ENCODE measurements around the gene SEC23IP.
"Not testable (repeated sequence)": the region's sequence is repeated elsewhere in the genome, so short reads cannot be mapped to it uniquely, and the experiment has no call there.

SEC23IP gene

DNA sequence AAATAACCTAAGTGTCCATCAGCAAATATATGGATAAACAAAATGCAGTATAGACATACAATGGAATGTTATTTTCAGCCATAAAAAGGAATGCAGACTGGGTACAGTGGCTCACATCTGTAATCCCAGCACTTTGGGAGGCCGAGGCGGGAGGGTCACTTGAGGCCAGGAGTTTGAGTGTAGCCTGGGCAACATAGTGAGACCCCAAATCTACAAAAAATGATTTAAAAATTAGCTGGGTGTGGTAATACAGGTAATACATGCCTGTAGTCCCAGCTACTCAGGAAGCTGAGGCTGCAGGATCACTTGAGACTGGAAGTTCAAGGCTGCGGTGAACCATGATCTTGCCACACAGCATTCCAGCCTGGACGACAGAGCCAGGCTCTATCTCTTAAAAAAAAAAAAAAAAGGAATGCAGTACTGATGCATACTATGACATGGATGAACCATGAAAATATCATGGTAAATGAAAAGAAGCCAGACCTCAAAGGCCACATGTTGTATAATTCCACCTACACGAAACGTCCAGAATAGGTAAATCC lies 26.8 kb upstream of the SEC23IP start:
- Histone ChIP-seq H3K36me3 (replicated peaks) (peaks cover 3% of the 10 kb centered on the region), H3K4me1 (peaks cover 28% of the 10 kb centered on the region), H3K27me3 (ENCODE audit: low read depth) (no peaks in the 10 kb centered on the region), H3K9me3 (0 out of 2 replicates have a peak, but pooled peaks cover 3% of the 10 kb centered on the region), H3K4me3 (no peak overlapping the region)
- DNase-seq (ENCODE audit: low spot score in 2 of 2), result no peak
- in situ Hi-C loops (cut with MboI; ENCODE audit: low sequenced_read_pairs), result no loop called here

- DNase-seq (ENCODE audit: low spot score in 2 of 2), result no peak
- in situ Hi-C loops (cut with MboI; ENCODE audit: low sequenced_read_pairs), result no loop called here
- H3K9me3 ChIP-seq, result 0 out of 2 replicates have a peak, but pooled peaks cover 3% of the 10 kb centered on the region
- H3K4me3 ChIP-seq, result no peak overlapping the region
- H3K36me3 ChIP-seq (replicated peaks), result peaks cover 7% of the 10 kb centered on the region
- no peaks in the 10 kb centered on the region for H3K27me3 ChIP-seq (ENCODE audit: low read depth)
- peaks cover 13% of the 10 kb centered on the region for H3K4me1 ChIP-seq
Observed at GRCh38 chr10:119867317-119867716, 25.2 kb upstream of the SEC23IP start.

DNA sequence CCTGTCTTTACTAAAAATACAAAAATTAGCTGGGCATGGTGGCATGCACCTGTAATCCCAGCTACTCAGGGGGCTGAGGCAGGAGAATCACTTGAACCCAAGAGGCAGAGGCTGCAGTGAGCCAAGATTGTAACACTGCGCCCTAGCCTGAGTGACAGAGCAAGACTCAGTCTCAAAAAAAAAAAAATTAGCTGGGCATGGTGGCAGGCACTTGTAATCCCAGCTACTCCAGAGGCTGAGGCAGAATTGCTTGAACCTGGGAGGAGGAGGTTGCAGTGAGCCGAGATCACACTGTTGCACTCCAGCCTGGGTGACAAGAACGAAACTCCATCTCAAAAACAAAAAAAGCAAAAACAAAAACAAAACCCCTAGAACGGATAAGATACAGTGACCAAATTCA lies 23.1 kb upstream of the SEC23IP start:
- H3K9me3 ChIP-seq; H3K27me3 ChIP-seq (ENCODE audit: low read depth); DNase-seq (ENCODE audit: low spot score in 2 of 2); in situ Hi-C loops (cut with MboI; ENCODE audit: low sequenced_read_pairs); H3K36me3 ChIP-seq (replicated peaks): not testable (repeated sequence)
- H3K4me1 ChIP-seq, result peaks cover 12% of the 10 kb centered on the region
- H3K4me3 ChIP-seq, result peak overlapping the region; percentile 80

DNA sequence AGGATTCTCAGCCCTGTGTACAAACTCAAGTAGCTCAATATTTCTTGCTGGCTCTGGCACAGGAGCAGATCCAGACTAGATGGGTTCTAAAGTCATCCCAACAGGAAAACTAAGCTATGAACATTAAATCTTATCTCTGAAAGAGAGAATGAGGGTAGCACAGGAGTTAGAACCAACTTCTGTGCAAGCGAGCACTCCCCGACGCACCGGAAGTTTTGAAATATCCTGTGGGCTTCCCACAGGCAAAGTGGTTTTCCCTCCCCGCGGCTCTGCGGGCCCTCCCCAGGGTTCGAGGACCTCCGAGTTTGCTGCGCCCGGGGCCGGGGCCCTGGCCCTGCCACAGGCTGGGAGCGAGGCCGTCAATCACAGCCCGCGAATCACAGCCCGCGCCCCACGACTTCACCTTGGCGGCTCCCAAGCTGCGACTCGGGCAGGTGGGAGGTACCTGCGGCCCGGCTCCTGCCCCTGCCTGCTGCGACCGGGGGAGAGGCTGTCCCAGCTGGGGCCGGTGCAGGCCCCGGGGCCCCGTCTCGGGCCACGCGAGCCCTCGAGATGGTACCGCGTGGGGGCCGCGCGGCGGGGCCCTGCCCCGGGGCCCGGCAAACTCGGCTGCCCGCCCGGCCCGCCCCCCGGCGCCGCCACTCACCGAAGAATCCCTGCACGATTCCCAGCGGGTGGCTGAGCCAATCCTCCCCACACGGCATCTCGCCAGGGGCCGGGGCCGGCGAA lies 20.5 kb upstream of the SEC23IP start:
- H3K27me3 ChIP-seq (ENCODE audit: low read depth), result no peaks in the 10 kb centered on the region
- in situ Hi-C loops (cut with MboI; ENCODE audit: low sequenced_read_pairs), result no loop called here
- no peaks in the 10 kb centered on the region for H3K9me3 ChIP-seq
- H3K36me3 ChIP-seq (replicated peaks), result peaks cover 7% of the 10 kb centered on the region
- peak overlapping the region; percentile 80 for H3K4me3 ChIP-seq
- DNase-seq (ENCODE audit: low spot score in 2 of 2), result peak in 1 of 2 experiments; percentile 63
- peaks cover 16% of the 10 kb centered on the region for H3K4me1 ChIP-seq

DNA sequence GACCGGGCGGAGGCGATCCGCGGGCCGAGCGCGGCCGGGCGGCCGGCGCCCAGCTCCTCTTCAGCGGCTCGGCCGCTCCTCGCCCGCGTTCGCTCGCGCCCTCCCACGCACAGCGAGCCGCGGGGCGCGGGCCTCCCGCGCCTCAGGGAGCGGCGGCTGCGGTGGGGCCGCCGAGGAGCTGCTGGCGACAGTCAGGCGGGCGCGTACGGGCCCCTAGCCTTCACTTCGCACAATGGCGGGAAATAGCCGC lies 20.0 kb upstream of the SEC23IP start, which contains the start of gene MCMBP:
TSS of gene MCMBP (minus strand) at position 234 of the 250 bp plus-strand sequence. CDS start 259 bp downstream, outside the sequence.
- Histone ChIP-seq H3K4me3 (peak within 1 kb of the TSS; percentile 80), H3K4me1 (peaks cover 16% of the 10 kb centered on the region), H3K27me3 (ENCODE audit: low read depth) (no peaks in the 10 kb centered on the region), H3K9me3 (no peaks in the 10 kb centered on the region), H3K36me3 (replicated peaks) (peaks cover 4% of the 10 kb centered on the region)
- no peak for DNase-seq (ENCODE audit: low spot score in 2 of 2)
- in situ Hi-C loops (cut with MboI; ENCODE audit: low sequenced_read_pairs), result no loop called here

DNA sequence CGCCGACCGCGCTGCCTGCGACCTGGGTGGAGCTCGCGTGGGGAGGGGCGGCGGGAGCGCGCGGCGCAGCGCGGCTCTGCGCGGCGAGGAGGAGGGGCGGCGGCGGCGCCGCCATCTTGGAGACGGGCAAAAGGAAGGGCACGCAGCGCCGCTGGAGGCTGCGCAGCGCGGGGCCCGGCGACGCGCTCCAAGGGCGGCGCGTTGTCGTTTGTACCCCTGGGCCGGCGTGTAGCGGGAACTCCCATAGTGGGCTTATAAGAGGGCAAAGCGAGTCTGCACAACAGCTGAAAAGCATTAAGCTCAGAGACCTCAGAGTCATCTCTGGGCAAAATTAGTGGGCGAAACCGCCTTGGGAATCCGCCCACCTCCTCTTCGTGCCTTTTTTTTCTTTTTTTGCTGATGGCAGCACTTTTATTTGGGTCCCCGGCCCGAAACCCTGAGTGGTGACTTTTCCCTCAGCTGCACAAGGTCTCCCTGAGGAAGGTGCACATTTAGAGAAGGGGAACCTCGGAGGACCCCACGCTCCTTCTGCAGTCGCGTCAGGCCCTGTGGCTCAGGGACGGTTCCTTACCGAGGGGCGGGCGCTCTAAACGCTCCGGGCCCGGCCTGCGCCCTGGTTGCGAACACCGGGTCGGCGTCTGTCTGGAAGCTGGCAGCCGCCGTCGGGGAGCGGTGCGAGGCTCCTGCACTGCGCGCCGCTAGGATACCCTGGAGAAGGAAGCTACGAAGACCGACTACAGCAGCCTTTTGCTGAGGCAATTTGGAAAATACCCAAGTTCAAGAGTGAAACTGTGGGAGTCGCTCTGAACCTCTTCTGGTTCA lies 19.5 kb upstream of the SEC23IP start:
- peak overlapping the region; percentile 80 for H3K4me3 ChIP-seq
- H3K27me3 ChIP-seq (ENCODE audit: low read depth), result no peaks in the 10 kb centered on the region
- peak; percentile 85 to 91 for DNase-seq (ENCODE audit: low spot score in 2 of 2)
- no peaks in the 10 kb centered on the region for H3K9me3 ChIP-seq
- in situ Hi-C loops (cut with MboI; ENCODE audit: low sequenced_read_pairs), result no loop called here
- peaks cover 3% of the 10 kb centered on the region; the same call in 1 of the 2 replicates for H3K36me3 ChIP-seq (replicated peaks)
- H3K4me1 ChIP-seq, result peaks cover 16% of the 10 kb centered on the region

GRCh38 chr10:119878524-119878923 lies 14.0 kb upstream of the SEC23IP start:
- DNase-seq (ENCODE audit: low spot score in 2 of 2), result no peak
- H3K4me3 ChIP-seq, result no peak overlapping the region
- in situ Hi-C loops (cut with MboI; ENCODE audit: low sequenced_read_pairs), result no loop called here
- no peaks in the 10 kb centered on the region for H3K9me3 ChIP-seq
- peaks cover 6% of the 10 kb centered on the region for H3K4me1 ChIP-seq
- H3K27me3 ChIP-seq (ENCODE audit: low read depth), result no peaks in the 10 kb centered on the region
- no peaks in the 10 kb centered on the region for H3K36me3 ChIP-seq (replicated peaks)

DNA sequence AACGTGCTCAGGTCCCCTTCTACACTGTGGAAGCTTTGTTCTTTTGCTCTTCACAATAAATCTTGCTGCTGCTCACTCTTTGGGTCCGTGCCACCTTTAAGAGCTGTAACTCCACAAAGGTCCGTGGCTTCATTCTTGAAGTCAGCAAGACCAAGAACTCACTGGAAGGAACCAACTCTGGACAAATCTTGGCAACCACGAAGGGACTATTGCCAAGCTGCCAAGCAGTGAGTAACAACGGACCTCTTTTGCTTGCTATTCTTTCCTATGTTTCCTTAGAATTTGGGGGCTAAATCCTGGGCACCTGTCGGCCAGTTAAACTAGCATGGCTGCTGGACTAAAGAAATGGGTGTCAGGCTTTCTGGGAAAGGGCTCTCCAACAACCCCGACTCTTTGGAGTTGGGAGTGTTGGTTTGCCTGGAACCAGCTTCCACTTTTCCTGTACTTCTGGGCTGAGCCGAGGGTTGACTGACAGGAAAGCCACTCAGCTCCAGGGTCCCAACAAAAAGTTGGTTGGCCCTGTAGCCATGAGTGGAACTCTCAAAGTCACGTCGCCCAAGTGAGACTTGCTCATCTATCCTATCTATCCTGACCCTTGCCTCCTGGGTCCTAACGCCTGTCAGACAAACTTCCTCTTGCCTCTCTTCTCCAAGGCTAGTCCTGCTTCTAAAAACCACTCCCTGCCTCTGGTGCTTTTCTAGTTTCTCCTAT lies 8.5 kb upstream of the SEC23IP start:
- H3K9me3 ChIP-seq; DNase-seq (ENCODE audit: low spot score in 2 of 2); in situ Hi-C loops (cut with MboI; ENCODE audit: low sequenced_read_pairs); H3K27me3 ChIP-seq (ENCODE audit: low read depth); H3K4me3 ChIP-seq; H3K4me1 ChIP-seq; H3K36me3 ChIP-seq (replicated peaks): not testable (repeated sequence)

GRCh38 chr10:119886070-119886469 lies 6.5 kb upstream of the SEC23IP start:
- DNase-seq (ENCODE audit: low spot score in 2 of 2); H3K36me3 ChIP-seq (replicated peaks); H3K27me3 ChIP-seq (ENCODE audit: low read depth); H3K4me3 ChIP-seq; H3K4me1 ChIP-seq; H3K9me3 ChIP-seq; in situ Hi-C loops (cut with MboI; ENCODE audit: low sequenced_read_pairs): not testable (repeated sequence)

DNA sequence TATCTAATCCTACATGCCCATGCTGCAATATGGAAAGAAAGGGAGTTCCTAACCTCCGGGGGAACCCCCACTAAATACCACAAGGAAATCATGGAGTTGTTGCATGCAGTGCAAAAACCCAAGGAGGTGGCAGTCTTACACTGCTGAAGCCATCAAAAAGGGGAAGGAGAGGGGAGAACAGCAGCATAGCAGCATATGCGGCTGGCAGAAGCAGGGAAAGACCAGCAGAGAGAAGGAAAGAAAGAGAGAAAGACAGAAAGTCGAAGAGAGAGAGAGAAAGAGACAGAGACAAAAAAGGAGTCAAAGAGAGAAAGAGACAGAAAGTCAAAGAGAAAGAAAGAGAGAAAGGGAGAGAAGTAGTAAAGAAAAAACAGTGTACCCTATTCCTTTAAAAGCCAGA lies 3.8 kb upstream of the SEC23IP start:
- DNase-seq (ENCODE audit: low spot score in 2 of 2); H3K4me1 ChIP-seq; H3K9me3 ChIP-seq; H3K4me3 ChIP-seq; H3K27me3 ChIP-seq (ENCODE audit: low read depth); in situ Hi-C loops (cut with MboI; ENCODE audit: low sequenced_read_pairs); H3K36me3 ChIP-seq (replicated peaks): not testable (repeated sequence)

- H3K4me3 ChIP-seq; H3K4me1 ChIP-seq; in situ Hi-C loops (cut with MboI; ENCODE audit: low sequenced_read_pairs); DNase-seq (ENCODE audit: low spot score in 2 of 2); H3K27me3 ChIP-seq (ENCODE audit: low read depth); H3K9me3 ChIP-seq; H3K36me3 ChIP-seq (replicated peaks): not testable (repeated sequence)
Observed at GRCh38 chr10:119889201-119889600, 3.3 kb upstream of the SEC23IP start.

GRCh38 chr10:119890307-119890706 lies 2.2 kb upstream of the SEC23IP start:
- DNase-seq (ENCODE audit: low spot score in 2 of 2); in situ Hi-C loops (cut with MboI; ENCODE audit: low sequenced_read_pairs); H3K4me3 ChIP-seq; H3K27me3 ChIP-seq (ENCODE audit: low read depth); H3K9me3 ChIP-seq: not testable (repeated sequence)
- peaks cover 10% of the 10 kb centered on the region for H3K4me1 ChIP-seq
- H3K36me3 ChIP-seq (replicated peaks), result peaks cover 16% of the 10 kb centered on the region

GRCh38 chr10:119891849-119892187 lies 712 bp upstream of the SEC23IP start:
- Histone ChIP-seq H3K4me1 (peaks cover 10% of the 10 kb centered on the region), H3K36me3 (replicated peaks) (peaks cover 16% of the 10 kb centered on the region), H3K4me3 (peak overlapping the region; percentile 72)
- DNase-seq (ENCODE audit: low spot score in 2 of 2); in situ Hi-C loops (cut with MboI; ENCODE audit: low sequenced_read_pairs); H3K9me3 ChIP-seq; H3K27me3 ChIP-seq (ENCODE audit: low read depth): not testable (repeated sequence)

DNA sequence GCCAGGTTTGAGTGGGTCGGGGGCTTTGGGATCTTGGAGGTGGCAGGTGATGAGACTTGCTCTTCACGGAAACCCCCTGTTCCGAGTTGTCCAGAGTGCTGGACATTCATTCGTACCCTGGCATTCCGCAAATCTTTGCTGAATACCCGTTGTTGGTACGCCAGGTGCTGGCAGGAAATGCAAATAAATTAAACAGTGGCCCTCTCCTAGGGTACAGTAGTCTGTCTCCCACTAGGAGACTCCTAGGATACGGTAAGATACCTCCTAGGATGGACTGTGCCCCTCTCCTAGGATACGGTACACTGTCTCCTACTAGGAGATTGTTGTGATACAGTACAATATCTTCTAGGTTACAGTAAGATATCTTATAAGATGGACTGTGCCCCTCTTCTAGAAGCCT lies 544 bp downstream of the SEC23IP start:
- peaks cover 10% of the 10 kb centered on the region for H3K4me1 ChIP-seq
- H3K4me3 ChIP-seq, result peak overlapping the region; percentile 72
- peaks cover 16% of the 10 kb centered on the region for H3K36me3 ChIP-seq (replicated peaks)
- in situ Hi-C loops (cut with MboI; ENCODE audit: low sequenced_read_pairs), result no loop called here
- no peak for DNase-seq (ENCODE audit: low spot score in 2 of 2)
- no peaks in the 10 kb centered on the region for H3K9me3 ChIP-seq
- H3K27me3 ChIP-seq (ENCODE audit: low read depth), result no peaks in the 10 kb centered on the region
